Osteocyte (in vitro differentiated cells): ENCODE measurements around the gene CRYBA4. TPM values are rescaled to one million over a fixed set of nuclear protein-coding genes. Genes with fewer than 3 reads are reported as not detected.
A peak's percentile ranks its signal among the peaks of the same experiment; 100 is the strongest.
"Not testable (repeated sequence)": the region's sequence is repeated elsewhere in the genome, so short reads cannot be mapped to it uniquely, and the experiment has no call there.

Experiments used
- DNase-seq: peaks from one replicate; pipeline ENCODE4 v3.0.0; 2021; ENCODE audit warnings: mixed read lengths; ENCODE audit not compliant: unreplicated experiment; ENCODE audit errors: extremely low spot score
- H3K27ac Mint-ChIP-seq: one replicate; pipeline ENCODE4 v1.8.0; 2021; ENCODE audit warnings: mild to moderate bottlenecking, mixed read lengths; ENCODE audit not compliant: unreplicated experiment
- H3K27me3 Mint-ChIP-seq: one replicate; pipeline ENCODE4 v1.8.0; 2021; ENCODE audit warnings: mixed read lengths; ENCODE audit not compliant: unreplicated experiment
- H3K36me3 Mint-ChIP-seq: one replicate; pipeline ENCODE4 v1.8.0; 2021; ENCODE audit warnings: mixed read lengths; ENCODE audit not compliant: unreplicated experiment
- H3K4me1 Mint-ChIP-seq: one replicate; pipeline ENCODE4 v1.8.0; 2021; ENCODE audit warnings: mixed read lengths; ENCODE audit not compliant: unreplicated experiment
- H3K4me3 Mint-ChIP-seq: one replicate; pipeline ENCODE4 v1.8.0; 2021; ENCODE audit warnings: mild to moderate bottlenecking, moderate library complexity, mixed read lengths; ENCODE audit not compliant: unreplicated experiment
- H3K9me3 Mint-ChIP-seq: one replicate; pipeline ENCODE4 v1.8.0; 2021; ENCODE audit warnings: mixed read lengths; ENCODE audit not compliant: unreplicated experiment
- total RNA-seq: library from RNA; stranded (reverse); gene quantifications from 2 replicates; pipeline ENCODE4 v1.2.1, GENCODE V29; 2021
- TF ChIP-seq, protein P1 (sequence below): fragments of 200-600 bp; sonication (generic); IDR thresholded peaks from 2 replicates; pipeline ENCODE4 v1.5.0; 2021; ENCODE audit warnings: antibody characterized with exemption, mild to moderate bottlenecking, moderate library complexity

CRYBA4 gene
- total RNA-seq, 1 donor from 2014 or later, result not detected

DNA sequence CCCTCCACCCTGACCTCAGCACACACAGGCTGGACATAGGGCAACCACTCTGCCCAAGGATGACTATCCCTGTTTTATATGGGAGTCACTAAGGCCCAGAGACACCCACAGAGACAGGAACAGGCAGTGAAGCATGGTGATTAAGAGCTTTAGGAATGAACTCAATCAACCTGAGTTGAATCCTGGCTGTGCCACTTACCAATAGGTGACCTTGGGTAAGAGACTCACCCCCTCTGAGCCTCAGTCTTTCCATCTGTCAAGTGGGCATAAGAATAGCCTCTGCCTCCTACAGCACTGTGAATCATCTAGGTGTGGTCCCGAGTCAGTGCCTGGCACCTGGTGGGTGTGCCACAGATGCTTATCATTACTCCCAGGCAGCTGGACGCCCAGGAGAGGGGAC lies 10.8 kb upstream of the CRYBA4 start:
- no peak for DNase-seq
- Mint-ChIP-seq H3K4me1 (peaks cover 9% of the 10 kb centered on the region), H3K27me3 (peaks cover 34% of the 10 kb centered on the region), H3K9me3 (no peaks in the 10 kb centered on the region), H3K4me3 (no peak overlapping the region), H3K27ac (peak overlapping the region; percentile 89), H3K36me3 (no peaks in the 10 kb centered on the region)
- TF ChIP-seq, protein P1, sequence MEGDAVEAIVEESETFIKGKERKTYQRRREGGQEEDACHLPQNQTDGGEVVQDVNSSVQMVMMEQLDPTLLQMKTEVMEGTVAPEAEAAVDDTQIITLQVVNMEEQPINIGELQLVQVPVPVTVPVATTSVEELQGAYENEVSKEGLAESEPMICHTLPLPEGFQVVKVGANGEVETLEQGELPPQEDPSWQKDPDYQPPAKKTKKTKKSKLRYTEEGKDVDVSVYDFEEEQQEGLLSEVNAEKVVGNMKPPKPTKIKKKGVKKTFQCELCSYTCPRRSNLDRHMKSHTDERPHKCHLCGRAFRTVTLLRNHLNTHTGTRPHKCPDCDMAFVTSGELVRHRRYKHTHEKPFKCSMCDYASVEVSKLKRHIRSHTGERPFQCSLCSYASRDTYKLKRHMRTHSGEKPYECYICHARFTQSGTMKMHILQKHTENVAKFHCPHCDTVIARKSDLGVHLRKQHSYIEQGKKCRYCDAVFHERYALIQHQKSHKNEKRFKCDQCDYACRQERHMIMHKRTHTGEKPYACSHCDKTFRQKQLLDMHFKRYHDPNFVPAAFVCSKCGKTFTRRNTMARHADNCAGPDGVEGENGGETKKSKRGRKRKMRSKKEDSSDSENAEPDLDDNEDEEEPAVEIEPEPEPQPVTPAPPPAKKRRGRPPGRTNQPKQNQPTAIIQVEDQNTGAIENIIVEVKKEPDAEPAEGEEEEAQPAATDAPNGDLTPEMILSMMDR, result no peak

GRCh38 chr22:26612652-26613051 lies 9.1 kb upstream of the CRYBA4 start:
- peaks cover 13% of the 10 kb centered on the region for H3K4me1 Mint-ChIP-seq
- DNase-seq, result no peak
- H3K36me3 Mint-ChIP-seq, result no peaks in the 10 kb centered on the region
- TF ChIP-seq, protein P1, result no peak
- H3K9me3 Mint-ChIP-seq, result no peaks in the 10 kb centered on the region
- no peak overlapping the region for H3K4me3 Mint-ChIP-seq
- H3K27ac Mint-ChIP-seq, result no peak overlapping the region
- peaks cover 46% of the 10 kb centered on the region for H3K27me3 Mint-ChIP-seq

DNA sequence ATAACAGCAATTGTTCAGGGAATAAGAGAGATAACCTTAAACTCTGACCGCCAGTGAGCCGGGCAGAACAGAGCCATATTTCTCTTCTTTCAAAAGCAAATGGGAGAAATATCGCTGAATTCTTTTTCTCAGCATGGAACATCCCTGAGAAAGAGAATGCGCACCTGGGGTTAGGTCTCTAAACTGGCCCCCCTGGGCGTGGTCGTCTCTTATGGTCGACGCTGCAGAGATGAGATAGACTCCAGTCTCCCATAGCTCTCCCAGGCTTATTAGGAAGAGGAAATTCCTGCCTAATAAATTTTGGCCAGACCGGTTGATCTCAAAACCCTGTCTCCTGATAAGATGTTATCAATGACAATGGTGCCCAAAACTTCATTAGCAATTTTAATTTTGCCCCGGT lies 8.0 kb upstream of the CRYBA4 start:
- H3K27ac Mint-ChIP-seq, DNase-seq, H3K9me3 Mint-ChIP-seq, H3K4me3 Mint-ChIP-seq, H3K36me3 Mint-ChIP-seq: not testable (repeated sequence)
- Mint-ChIP-seq H3K27me3 (peaks cover 45% of the 10 kb centered on the region), H3K4me1 (peaks cover 14% of the 10 kb centered on the region)

- Mint-ChIP-seq H3K36me3 (no peaks in the 10 kb centered on the region), H3K27me3 (peaks cover 44% of the 10 kb centered on the region), H3K9me3 (no peaks in the 10 kb centered on the region), H3K27ac (no peak overlapping the region), H3K4me1 (peaks cover 14% of the 10 kb centered on the region), H3K4me3 (no peak overlapping the region)
- DNase-seq, result no peak
- TF ChIP-seq, protein P1, result no peak
These were observed 7.4 kb upstream of the CRYBA4 start for GRCh38 chr22:26614322-26614721.

DNA sequence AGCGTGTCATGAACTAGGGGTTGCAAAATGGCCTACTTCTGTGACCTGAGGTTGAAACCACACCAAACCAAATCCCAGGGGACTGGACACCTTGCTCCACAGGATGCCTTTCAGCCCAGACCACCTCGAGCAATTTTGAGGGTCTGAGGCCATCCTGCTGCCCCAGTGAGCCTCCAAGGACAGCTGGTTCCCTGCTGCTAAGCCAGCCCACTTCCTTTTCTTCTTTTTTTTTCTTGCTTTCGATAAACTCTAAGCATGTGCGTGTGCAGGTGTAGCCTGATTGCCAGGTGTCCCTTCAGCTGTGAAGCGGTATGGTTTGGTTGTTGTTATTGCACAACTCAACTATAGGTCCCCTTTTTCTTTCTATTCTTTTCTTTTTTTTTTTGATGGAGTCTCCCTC lies 6.6 kb upstream of the CRYBA4 start:
- no peak for DNase-seq
- TF ChIP-seq, protein P1, result no peak
- H3K27me3 Mint-ChIP-seq, result peaks cover 40% of the 10 kb centered on the region

GRCh38 chr22:26615830-26616435 lies 5.8 kb upstream of the CRYBA4 start:
- Mint-ChIP-seq H3K4me3 (no peak overlapping the region), H3K4me1 (peaks cover 5% of the 10 kb centered on the region), H3K9me3 (no peaks in the 10 kb centered on the region), H3K27ac (no peak overlapping the region), H3K27me3 (peaks cover 40% of the 10 kb centered on the region), H3K36me3 (no peaks in the 10 kb centered on the region)
- no peak for DNase-seq
- TF ChIP-seq, protein P1, result no peak

More for the DNA sequence above, 6.6 kb upstream of the CRYBA4 start:
- Mint-ChIP-seq H3K4me1 (peaks cover 11% of the 10 kb centered on the region), H3K4me3 (no peak overlapping the region), H3K27ac (no peak overlapping the region), H3K36me3 (no peaks in the 10 kb centered on the region), H3K9me3 (no peaks in the 10 kb centered on the region)
